Measurements from ENCODE around the gene PLD5. TPM values are rescaled to one million over a fixed set of nuclear protein-coding genes. Genes with fewer than 3 reads are reported as not detected.
A peak's percentile ranks its signal among the peaks of the same experiment; 100 is the strongest.

PLD5 gene
- total RNA-seq, 1 donor from 2014 or later, result not detected

DNA sequence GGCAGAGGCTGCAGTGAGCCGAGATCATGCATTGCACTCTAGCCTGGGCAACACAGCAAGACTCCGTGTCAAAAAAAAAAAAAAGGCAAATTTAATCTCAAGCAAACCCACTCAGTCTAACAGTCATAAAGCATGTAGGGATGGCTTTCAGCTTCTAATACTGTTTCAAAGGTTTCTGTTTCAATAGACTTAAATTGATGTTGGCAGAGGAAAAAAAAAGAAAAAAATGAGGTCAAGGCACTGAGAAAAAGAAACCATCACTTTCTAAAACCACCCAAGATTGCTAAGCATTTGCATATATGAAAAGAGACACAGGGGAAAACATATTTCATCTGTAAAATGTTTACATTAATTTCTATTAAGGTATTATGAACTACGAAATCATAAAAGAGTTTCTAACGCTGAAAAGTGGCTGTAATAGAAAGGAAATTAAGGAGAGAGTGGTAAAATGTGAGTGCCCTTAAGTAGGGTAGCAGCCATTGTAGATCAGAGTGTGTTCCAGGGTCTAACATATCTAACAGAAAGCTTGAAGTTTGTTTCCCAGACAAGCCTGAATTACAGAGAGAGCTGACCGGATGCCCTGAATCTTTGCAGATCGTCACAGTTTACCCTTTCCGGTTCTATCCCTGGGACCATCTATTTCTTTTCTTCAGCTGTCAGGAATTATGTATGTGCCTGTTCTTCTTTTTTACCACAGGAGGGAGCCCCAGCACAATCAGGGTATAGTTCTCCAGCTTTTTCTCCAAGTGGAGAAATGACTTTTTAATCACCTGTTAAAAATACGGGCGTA lies 70.0 kb downstream of the PLD5 start:
- H3K4me1 Mint-ChIP-seq (ENCODE audit: low read depth), result no peaks in the 10 kb centered on the region
- H3K27me3 Mint-ChIP-seq (ENCODE audit: low read depth), result peaks cover 27% of the 10 kb centered on the region
- H3K9me3 Mint-ChIP-seq (ENCODE audit: low read depth), result no peaks in the 10 kb centered on the region
- DNase-seq (ENCODE audit: low spot score), result no peak
- no peaks in the 10 kb centered on the region for H3K36me3 Mint-ChIP-seq (ENCODE audit: low read depth)
- no peak overlapping the region for H3K27ac Mint-ChIP-seq (ENCODE audit: unreplicated experiment)
- H3K4me3 Mint-ChIP-seq (ENCODE audit: unreplicated experiment), result no peak overlapping the region
- peak; percentile 85 for TF ChIP-seq CTCF (IDR thresholded peaks at IDR 0.05)

GRCh38 chr1:242452573-242452972 lies 71.9 kb downstream of the PLD5 start:
- no peak for TF ChIP-seq CTCF (IDR thresholded peaks at IDR 0.05)
- no peak for DNase-seq (ENCODE audit: low spot score)
- H3K4me1 Mint-ChIP-seq (ENCODE audit: low read depth), result no peaks in the 10 kb centered on the region
- no peak overlapping the region for H3K4me3 Mint-ChIP-seq (ENCODE audit: unreplicated experiment)
- H3K27ac Mint-ChIP-seq (ENCODE audit: unreplicated experiment), result no peak overlapping the region
- no peaks in the 10 kb centered on the region for H3K9me3 Mint-ChIP-seq (ENCODE audit: low read depth)
- peaks cover 33% of the 10 kb centered on the region for H3K27me3 Mint-ChIP-seq (ENCODE audit: low read depth)
- H3K36me3 Mint-ChIP-seq (ENCODE audit: low read depth), result no peaks in the 10 kb centered on the region

- H3K4me1 Mint-ChIP-seq (ENCODE audit: low read depth), result no peaks in the 10 kb centered on the region
- no peaks in the 10 kb centered on the region for H3K36me3 Mint-ChIP-seq (ENCODE audit: low read depth)
- H3K9me3 Mint-ChIP-seq (ENCODE audit: low read depth), result no peaks in the 10 kb centered on the region
- peaks cover 26% of the 10 kb centered on the region for H3K27me3 Mint-ChIP-seq (ENCODE audit: low read depth)
- no peak for DNase-seq (ENCODE audit: low spot score)
- TF ChIP-seq CTCF (IDR thresholded peaks at IDR 0.05), result no peak
- no peak overlapping the region for H3K4me3 Mint-ChIP-seq (ENCODE audit: unreplicated experiment)
- H3K27ac Mint-ChIP-seq (ENCODE audit: unreplicated experiment), result no peak overlapping the region
Observed at GRCh38 chr1:242449661-242450060, 74.8 kb downstream of the PLD5 start.

DNA sequence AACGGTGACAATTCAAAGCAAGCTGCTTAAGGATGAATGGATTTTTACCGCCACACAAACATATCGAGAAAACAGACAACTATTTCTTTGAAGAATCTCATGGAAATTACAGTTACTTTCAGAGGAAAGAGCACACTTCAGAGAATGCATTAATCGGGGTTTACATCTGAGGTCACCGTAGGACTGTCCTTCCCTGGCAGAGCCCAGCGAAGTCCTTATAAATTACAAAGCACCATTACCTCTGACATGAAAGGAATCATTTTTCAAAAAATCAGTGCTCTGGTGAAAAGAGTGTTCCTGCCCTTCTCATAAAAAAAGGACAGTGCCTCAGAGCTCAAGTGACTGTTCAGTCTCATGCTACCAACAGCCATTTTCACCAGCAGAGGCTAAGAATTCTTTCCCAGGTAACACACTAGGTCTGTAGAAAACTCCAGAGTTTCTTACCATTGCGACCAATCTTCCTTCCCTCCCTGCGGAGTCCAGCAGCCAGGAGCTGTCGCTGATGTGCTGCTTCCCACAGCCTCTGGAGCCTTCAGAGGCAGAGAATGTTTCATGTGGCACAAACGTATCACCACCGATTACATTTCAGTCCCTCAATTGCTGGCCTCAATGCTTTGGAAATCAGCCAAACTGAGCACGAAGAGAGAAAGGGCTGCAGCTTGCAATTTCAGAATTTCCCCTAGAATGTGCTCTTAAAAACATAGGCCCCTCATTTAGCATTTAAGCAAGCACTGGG lies 75.4 kb downstream of the PLD5 start:
- DNase-seq (ENCODE audit: low spot score), result no peak
- no peak overlapping the region for H3K27ac Mint-ChIP-seq (ENCODE audit: unreplicated experiment)
- no peaks in the 10 kb centered on the region for H3K36me3 Mint-ChIP-seq (ENCODE audit: low read depth)
- H3K4me1 Mint-ChIP-seq (ENCODE audit: low read depth), result no peaks in the 10 kb centered on the region
- no peaks in the 10 kb centered on the region for H3K9me3 Mint-ChIP-seq (ENCODE audit: low read depth)
- no peak for TF ChIP-seq CTCF (IDR thresholded peaks at IDR 0.05)
- H3K27me3 Mint-ChIP-seq (ENCODE audit: low read depth), result peaks cover 26% of the 10 kb centered on the region
- no peak overlapping the region for H3K4me3 Mint-ChIP-seq (ENCODE audit: unreplicated experiment)

GRCh38 chr1:242447689-242448088 lies 76.8 kb downstream of the PLD5 start:
- Mint-ChIP-seq H3K4me3 (ENCODE audit: unreplicated experiment) (no peak overlapping the region), H3K4me1 (ENCODE audit: low read depth) (no peaks in the 10 kb centered on the region), H3K36me3 (ENCODE audit: low read depth) (no peaks in the 10 kb centered on the region), H3K27me3 (ENCODE audit: low read depth) (peaks cover 21% of the 10 kb centered on the region), H3K9me3 (ENCODE audit: low read depth) (no peaks in the 10 kb centered on the region), H3K27ac (ENCODE audit: unreplicated experiment) (no peak overlapping the region)
- DNase-seq (ENCODE audit: low spot score), result no peak
- TF ChIP-seq CTCF (IDR thresholded peaks at IDR 0.05), result no peak
